ENCODE measurements around the gene NEU1. TPM values are rescaled to one million over a fixed set of nuclear protein-coding genes. Genes with fewer than 3 reads are reported as not detected.
"Not testable (repeated sequence)": the region's sequence is repeated elsewhere in the genome, so short reads cannot be mapped to it uniquely, and the experiment has no call there.

The NEU1 gene
- total and polyA plus RNA-seq, 2 of the 8 experiments (the other 6 are each of a cell fraction or from before 2014, with no cell fraction given): 41.2 to 72.1 TPM

- TF ChIP-seq CBX8 (IDR thresholded peaks at IDR 0.05; ENCODE audit: borderline replicate concordance, low read depth, low read length) (no peak), SAP30 (IDR thresholded peaks at IDR 0.05; ENCODE audit: insufficient read depth, insufficient replicate concordance, low read length) (no peak)
Observed at GRCh38 chr6:31811645-31812044, 51.0 kb downstream of the NEU1 start (continued).

GRCh38 chr6:31808599-31808998 is 54.0 kb downstream of the NEU1 start:
- not testable (repeated sequence) for FAIRE-seq; H3K23me2 ChIP-seq (ENCODE audit: low read depth, low read length); H2BK15ac ChIP-seq (ENCODE audit: low read length); H3K4me3 ChIP-seq (ENCODE audit: extremely low read depth in 1 of 4, insufficient read depth in 2 of 4, low read depth in 3 of 4, low read length in 4 of 4); H4K5ac ChIP-seq (ENCODE audit: insufficient read length, low read depth, low read length); H3K14ac ChIP-seq (ENCODE audit: insufficient read length); H4K8ac ChIP-seq (ENCODE audit: extremely low read depth, insufficient read depth, low read length); H3K36me3 ChIP-seq (ENCODE audit: control insufficient read depth in 2 of 4, insufficient read depth in 4 of 4, low read length in 3 of 4); H3K9me3 ChIP-seq (ENCODE audit: insufficient read depth in 2 of 2, low read depth in 1 of 2, low read length in 1 of 2); H3K27me3 ChIP-seq (replicated peaks in 1 of 4; ENCODE audit: control insufficient read depth in 3 of 4, extremely low read depth in 1 of 4, insufficient read depth in 3 of 4, low read length in 3 of 4); H2BK12ac ChIP-seq (ENCODE audit: low read depth, low read length); H3K18ac ChIP-seq (ENCODE audit: extremely low read depth, low read length); H3K4ac ChIP-seq (replicated peaks; ENCODE audit: insufficient read length, low read depth, low read length); H3K23ac ChIP-seq (ENCODE audit: insufficient read length); H3K9ac ChIP-seq (replicated peaks in 1 of 4; ENCODE audit: extremely low read depth in 1 of 4, low read depth in 3 of 4, low read length in 3 of 4); H3K79me1 ChIP-seq (ENCODE audit: low read depth, low read length); H4K20me1 ChIP-seq (replicated peaks in 1 of 2; ENCODE audit: control insufficient read depth in 1 of 2, insufficient read depth in 2 of 2, low read length in 2 of 2); H2AK5ac ChIP-seq (ENCODE audit: low read depth, low read length); H2BK5ac ChIP-seq (ENCODE audit: low read depth, low read length); H2BK120ac ChIP-seq (replicated peaks; ENCODE audit: low read depth, low read length); H2AFZ ChIP-seq (ENCODE audit: low read length); H3K56ac ChIP-seq (replicated peaks; ENCODE audit: insufficient read length, low read depth, low read length); H3K4me2 ChIP-seq (ENCODE audit: insufficient read depth in 1 of 2, low read depth in 2 of 2, low read length in 2 of 2); DNase-seq (ENCODE audit: low read depth in 1 of 2, low spot score in 2 of 2); H2BK20ac ChIP-seq (ENCODE audit: low read length); H3K27ac ChIP-seq (ENCODE audit: low read depth, low read length); H4K91ac ChIP-seq (replicated peaks; ENCODE audit: insufficient read length, low read length); H3K4me1 ChIP-seq (replicated peaks in 1 of 4; ENCODE audit: control insufficient read depth in 3 of 4, insufficient read depth in 4 of 4, low read length in 3 of 4)
- peaks cover 5 to 18% of the 10 kb centered on the region in 2 experiments; a peak in 2 of 4 replicates for H3K79me2 ChIP-seq (ENCODE audit: control insufficient read depth in 1 of 2, insufficient read depth in 2 of 2, low read length in 2 of 2)
- ChIA-PET CTCF (ENCODE audit: partially characterized antibody) (interaction anchor here (0.6 to 3.9 kb wide), 5 partner anchors 15 to 1791 kb away, joined by 3 to 21 read pairs (median 7); partner anchors contain the start of gene DDAH2), POLR2A (ENCODE audit: partially characterized antibody) (interaction anchor here (0.7 to 3.7 kb wide), 4 partner anchors 11 to 127 kb away, joined by 3 to 25 read pairs (median 4); no protein-coding TSS in a partner anchor)
- WGBS, 2 experiments (ENCODE audit: extremely low coverage in 1 of 2, insufficient coverage in 1 of 2, insufficient read length in 1 of 2, insufficient replicate concordance in 2 of 2, low coverage in 1 of 2, low lambda C conversion rate in 2 of 2, missing lambda C conversion rate in 1 of 2): 95% methylated on average over 10 of the region's 10 CpGs; no CpG with 5 or more reads in 1 of the 2 experiments
